Stimulated activated CD8-positive, alpha-beta memory T cell treated with anti-CD3 and anti-CD28 coated beads, Interleukin-7, amount 100 ng/mL, for 1 hour (primary cell): Measurements from ENCODE around the gene USP10.

ENCODE experiments used
- DNase-seq, 2 donors: peaks; one replicate each; pipeline ENCODE4 v3.0.0-alpha.2; 2020; ENCODE audit warnings: low read depth in 2 of 2

USP10 gene

DNA sequence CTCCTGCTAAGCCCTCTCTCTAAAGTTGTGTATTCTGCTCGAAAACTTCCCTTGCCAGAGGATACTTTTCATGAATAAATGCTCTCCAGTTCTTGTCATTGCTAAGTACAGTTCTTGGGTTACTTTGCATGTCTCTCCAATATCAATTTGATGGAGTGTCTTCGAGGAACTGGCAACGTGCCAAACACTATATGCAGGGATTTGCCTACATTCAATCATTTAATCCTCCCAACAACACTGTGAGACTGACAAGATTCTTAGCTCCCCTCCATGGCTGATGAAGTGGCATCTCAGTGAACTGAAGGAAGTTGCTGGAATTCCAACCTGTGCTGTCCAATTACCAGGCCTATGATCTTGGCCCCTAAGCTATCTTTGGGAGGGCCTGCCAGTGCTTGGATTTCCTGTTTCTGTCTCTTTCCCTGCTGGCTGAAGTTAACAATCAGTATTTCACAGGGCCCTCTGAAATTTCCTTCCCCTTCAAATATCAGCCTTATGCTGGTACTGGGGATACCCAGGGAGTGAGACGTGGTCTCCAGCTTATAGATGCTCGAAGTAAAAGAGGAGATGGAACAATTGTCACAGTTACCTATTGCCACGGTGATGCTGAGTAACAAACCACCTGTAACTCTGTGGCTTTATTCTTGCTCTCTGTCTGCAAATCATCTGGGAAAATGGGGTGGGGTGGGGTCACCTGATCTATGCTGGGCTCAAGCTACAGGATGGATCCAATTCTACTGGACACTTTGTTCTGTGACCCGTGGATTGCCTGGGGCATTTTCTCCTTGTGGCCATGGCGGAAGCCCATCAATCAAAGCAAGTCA is 100.6 kb downstream of the USP10 start:
- no peak for DNase-seq

- no peak for DNase-seq
Observed at GRCh38 chr16:84803146-84803545, 103.3 kb downstream of the USP10 start.

- DNase-seq, result no peak
Observed at GRCh38 chr16:84804326-84804725, 104.5 kb downstream of the USP10 start.

DNA sequence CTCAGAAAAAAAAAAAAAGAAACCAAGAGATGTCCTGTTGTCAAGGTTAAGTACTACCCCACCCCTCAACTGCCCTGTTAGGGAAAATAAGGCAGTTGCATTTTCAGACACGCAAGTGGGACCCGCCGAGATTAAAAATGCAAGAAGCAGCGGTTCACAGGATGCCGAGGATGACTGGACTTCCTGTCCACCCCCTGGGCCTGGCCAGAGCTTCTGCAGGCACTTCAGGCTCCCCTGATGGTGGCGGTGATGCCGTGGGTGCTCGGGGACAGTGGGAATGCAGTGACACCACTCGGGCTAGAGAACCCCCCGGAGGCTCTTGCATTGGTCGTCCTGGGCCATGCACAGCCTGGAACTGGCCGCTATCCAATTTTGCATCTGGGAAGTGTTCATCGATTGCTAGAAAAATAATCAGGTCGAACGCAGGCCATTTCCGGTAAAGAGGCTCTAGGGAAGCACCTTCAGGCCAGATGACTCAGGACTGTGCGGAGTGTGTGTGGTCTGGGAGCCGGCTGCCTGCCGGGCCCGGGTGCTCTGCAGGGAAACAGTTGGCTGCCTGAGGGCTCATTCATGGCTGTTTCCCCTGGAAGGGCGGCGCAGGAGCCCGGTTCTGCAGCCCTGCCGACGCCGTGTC is 106.6 kb downstream of the USP10 start:
- DNase-seq, result no peak

DNA sequence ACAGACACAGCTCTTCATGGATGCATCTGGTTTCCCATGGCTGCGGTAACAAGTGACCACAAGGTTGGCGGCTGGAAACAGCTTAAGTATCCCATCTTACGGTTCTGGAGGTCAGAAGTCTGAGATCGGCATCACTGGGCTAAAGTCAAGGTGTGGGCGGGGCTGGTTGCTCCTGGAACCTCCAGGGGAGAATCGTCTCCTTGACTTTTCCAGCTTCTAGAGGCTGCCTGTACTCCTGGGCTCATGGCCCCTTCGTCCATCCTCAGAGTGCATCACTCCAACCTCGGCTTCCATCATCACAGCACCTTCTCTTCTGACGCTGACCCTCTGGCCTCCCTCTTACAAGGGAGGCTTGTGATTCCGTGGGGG is 107.1 kb downstream of the USP10 start:
- no peak for DNase-seq

- DNase-seq, result no peak
Observed at GRCh38 chr16:84807776-84808175, 108.0 kb downstream of the USP10 start.

- no peak for DNase-seq
Observed at GRCh38 chr16:84808826-84809225, 109.0 kb downstream of the USP10 start.

GRCh38 chr16:84810518-84811273 is 110.9 kb downstream of the USP10 start:
- no peak for DNase-seq

- no peak for DNase-seq
Observed at GRCh38 chr16:84811529-84811928, 111.7 kb downstream of the USP10 start.

DNA sequence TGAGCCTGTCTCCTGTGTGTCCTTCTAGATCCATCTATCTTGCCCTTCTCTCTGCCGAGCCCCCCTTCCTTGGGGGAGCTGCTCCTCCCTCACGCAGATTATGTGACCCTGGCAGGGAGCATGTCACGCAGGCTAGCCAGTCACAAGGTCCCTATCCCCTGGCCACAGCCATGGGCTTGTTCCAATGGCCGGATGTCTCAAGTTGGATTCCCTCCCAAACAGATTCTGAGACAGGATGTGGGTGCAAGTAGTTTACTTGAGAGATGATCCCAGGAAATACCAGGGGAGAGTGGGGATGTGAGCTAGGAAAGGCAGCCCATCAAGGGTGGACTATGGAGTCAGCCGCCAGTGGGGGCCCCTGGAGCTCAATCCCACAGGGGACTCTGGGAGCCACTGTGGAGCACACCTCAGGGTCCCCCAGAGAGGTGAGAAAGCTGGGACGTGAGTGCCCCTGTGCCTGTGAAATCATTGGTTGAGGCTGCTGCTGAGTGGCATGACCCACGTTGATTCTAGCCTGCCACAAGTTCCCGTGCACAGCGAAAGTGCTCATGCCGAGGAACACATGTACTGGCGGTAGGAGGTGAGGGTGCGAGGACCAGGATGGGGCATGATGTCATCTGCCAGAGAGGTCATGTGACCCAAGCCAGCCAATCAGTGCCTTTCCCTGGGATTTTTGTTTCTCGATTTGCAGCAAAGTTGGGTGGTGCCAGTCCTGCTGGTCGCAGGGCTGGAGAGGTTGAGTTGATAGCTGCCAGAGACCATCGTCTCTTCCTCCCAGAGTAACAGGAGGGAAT is 113.5 kb downstream of the USP10 start:
- no peak for DNase-seq

DNA sequence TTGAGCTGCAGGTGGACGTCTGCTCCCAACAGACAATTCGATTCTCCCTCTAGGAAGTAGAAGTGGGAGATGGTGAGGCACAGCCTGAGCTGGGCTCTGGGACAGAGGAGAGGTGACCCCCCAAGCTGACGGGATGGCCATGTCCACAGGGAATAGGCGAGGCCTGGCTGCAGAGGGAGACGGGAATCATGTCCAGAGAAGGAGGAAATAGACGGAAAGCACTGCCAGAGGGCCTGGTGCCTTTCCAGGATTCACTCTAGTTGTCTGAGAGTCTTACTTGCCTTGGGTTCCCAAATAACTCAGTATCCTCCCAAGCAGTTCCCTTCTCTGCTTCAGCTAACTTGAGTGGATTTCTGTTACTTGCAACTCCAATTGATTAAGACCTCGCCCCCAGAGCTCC is 115.7 kb downstream of the USP10 start:
- DNase-seq, result no peak

- no peak for DNase-seq
Observed at GRCh38 chr16:84816023-84816422, 116.2 kb downstream of the USP10 start.

- DNase-seq, result no peak
Observed at GRCh38 chr16:84816485-84816884, 116.7 kb downstream of the USP10 start.

DNA sequence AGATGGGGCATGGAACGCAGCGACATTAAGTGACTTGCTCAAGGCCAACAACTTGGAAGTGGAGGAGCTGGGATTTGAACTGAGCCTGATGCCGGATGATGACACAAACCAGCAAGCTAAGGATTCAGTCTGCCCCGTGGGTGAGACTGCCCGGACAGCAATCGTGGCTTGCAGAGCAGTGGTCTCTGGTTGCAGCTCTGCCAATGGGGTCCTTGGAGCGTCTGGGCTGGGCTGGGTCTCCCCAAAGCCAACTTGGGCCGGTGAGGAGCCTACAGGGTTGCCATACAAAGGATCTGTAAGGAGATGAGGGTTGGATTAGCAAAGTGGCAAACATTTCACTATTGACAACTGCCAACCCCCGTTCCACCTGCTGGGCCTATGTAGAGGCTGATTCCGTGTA is 117.4 kb downstream of the USP10 start:
- no peak for DNase-seq

GRCh38 chr16:84817613-84818012 is 117.8 kb downstream of the USP10 start:
- no peak for DNase-seq

DNA sequence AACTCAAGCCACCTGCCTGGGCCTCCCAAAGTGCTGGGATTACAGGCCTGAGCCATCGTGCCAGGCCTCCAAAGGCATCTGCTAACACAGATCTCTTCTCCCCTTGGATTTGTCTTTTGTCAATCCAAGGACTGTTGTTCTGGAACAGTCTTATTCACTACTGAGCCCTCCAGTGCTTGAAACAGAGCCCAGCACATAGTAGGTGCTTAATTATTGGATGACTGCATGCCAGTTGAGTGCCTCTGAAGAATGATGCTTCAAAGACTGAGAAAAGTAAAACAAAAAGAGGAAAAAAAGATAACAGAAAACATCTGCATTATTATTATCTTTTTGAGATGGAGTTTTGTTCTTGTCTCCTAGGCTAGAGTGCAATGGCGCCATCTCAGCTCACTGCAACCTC is 118.3 kb downstream of the USP10 start:
- DNase-seq, result no peak

DNA sequence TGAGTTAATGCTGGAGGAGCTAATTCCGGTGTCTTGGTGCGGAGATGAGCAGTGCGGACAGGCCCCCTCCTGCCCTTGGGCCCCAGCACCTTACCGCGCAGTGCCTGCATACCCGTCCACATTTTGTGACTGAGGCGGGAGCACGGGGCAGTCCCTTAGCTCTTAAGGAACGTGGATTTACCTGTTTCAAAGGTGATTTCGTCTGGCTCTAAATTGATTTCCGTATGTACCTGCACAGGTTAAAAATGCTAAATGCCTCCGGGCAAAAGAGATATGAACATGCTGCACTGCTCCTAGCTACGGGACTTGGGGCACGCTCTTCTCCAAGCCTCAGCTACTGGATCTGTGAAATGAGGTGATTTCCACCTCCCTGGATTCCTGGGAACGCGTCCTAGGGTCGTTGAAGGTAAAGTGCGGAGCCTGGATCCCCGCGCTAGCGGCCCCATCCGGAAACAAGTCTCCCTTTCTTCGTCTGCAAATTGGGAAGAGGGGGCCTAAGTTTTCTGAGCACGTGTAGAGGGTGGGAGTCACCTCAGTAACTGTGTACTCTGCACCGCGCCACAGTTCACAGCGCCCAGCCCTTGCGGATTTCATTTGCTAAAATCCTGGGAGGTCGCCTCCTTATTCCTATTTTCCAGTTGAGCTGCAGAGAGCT is 119.3 kb downstream of the USP10 start:
- no peak for DNase-seq

GRCh38 chr16:84819644-84820304 is 120.0 kb downstream of the USP10 start, which contains the start of gene CRISPLD2:
TSS of gene CRISPLD2 (plus strand) at chr16:84819985. CDS start at chr16:84838496, 18,511 bp downstream.
- peak; percentile 55 to 65 for DNase-seq

- no peak for DNase-seq
Observed at GRCh38 chr16:84820305-84820684, 120.5 kb downstream of the USP10 start.

GRCh38 chr16:84820771-84821170 is 121.0 kb downstream of the USP10 start:
- no peak for DNase-seq

- no peak for DNase-seq
Observed at GRCh38 chr16:84821179-84821578, 121.4 kb downstream of the USP10 start.
